NCI-H2107 (cell line): ENCODE results near the gene RPL3.
"Not testable (repeated sequence)": the region's sequence is repeated elsewhere in the genome, so short reads cannot be mapped to it uniquely, and the experiment has no call there.

Source experiments
- DNase-seq: peaks from one replicate; lab custom pipeline; 2025; lab: John Stamatoyannopoulos, UW

Gene RPL3

GRCh38 chr22:39351689-39352214 is 32.3 kb upstream of the RPL3 start:
- DNase-seq, result no peak

- no peak for DNase-seq
Measured at GRCh38 chr22:39350757-39351688, 31.6 kb upstream of the RPL3 start.

GRCh38 chr22:39349967-39350726 is 30.7 kb upstream of the RPL3 start, which contains the start of gene SYNGR1:
Gene SYNGR1, plus strand, starts transcription at chr22:39349991. Its CDS starts 20 bp downstream, at chr22:39350011.
- no peak for DNase-seq

- no peak for DNase-seq
Measured at GRCh38 chr22:39349506-39349966, 30.1 kb upstream of the RPL3 start.

- no peak for DNase-seq
Measured at GRCh38 chr22:39348909-39349505, 29.6 kb upstream of the RPL3 start.

- no peak for DNase-seq
Measured at GRCh38 chr22:39345231-39345630, 25.8 kb upstream of the RPL3 start.

- no peak for DNase-seq
Measured at GRCh38 chr22:39344046-39344390, 24.6 kb upstream of the RPL3 start.

GRCh38 chr22:39343259-39344045 is 24.0 kb upstream of the RPL3 start:
- peak; percentile 10 for DNase-seq

- no peak for DNase-seq
Measured at GRCh38 chr22:39341179-39341578, 21.8 kb upstream of the RPL3 start.

GRCh38 chr22:39339775-39340174 is 20.4 kb upstream of the RPL3 start:
- not testable (repeated sequence) for DNase-seq

- no peak for DNase-seq
Measured at GRCh38 chr22:39336411-39336810, 17.0 kb upstream of the RPL3 start.

- DNase-seq, result no peak
Measured at GRCh38 chr22:39332441-39333064, 13.1 kb upstream of the RPL3 start.

- not testable (repeated sequence) for DNase-seq
Measured at GRCh38 chr22:39330553-39330952, 11.1 kb upstream of the RPL3 start.

GRCh38 chr22:39327995-39328754 is 8.8 kb upstream of the RPL3 start:
- no peak for DNase-seq

GRCh38 chr22:39325392-39325932 is 6.0 kb upstream of the RPL3 start:
- no peak for DNase-seq

- DNase-seq, result not testable (repeated sequence)
Measured at GRCh38 chr22:39320616-39321029, 1.2 kb upstream of the RPL3 start.

- no peak for DNase-seq
Measured at GRCh38 chr22:39318507-39319283, 728 bp downstream of the RPL3 start.

GRCh38 chr22:39317775-39318506 is 1.5 kb downstream of the RPL3 start:
- no peak for DNase-seq
